ENCODE data around the gene KIF11. TPM values are rescaled to one million over a fixed set of nuclear protein-coding genes. Genes with fewer than 3 reads are reported as not detected.

Gene KIF11
- total RNA-seq (2012; rRNA removed) (18.3 and 35.0 TPM in 2 replicates), polyA plus RNA-seq (2012; rRNA removed) (6.9 and 8.8 TPM in 2 replicates), Bru-seq, nascent RNA (percentile 61 among the genes with signal in this experiment), BruChase-seq, experiment 1, labeled RNA remaining after a 6-hour chase (percentile 60 among the genes with signal in this experiment), BruChase-seq, experiment 2, labeled RNA remaining after a 2-hour chase (percentile 58 among the genes with signal in this experiment)
- 0.57 and 1.3 TPM in 2 replicates for polyA plus RNA-seq (2012; cell fraction: cytosol; rRNA removed)
- polyA plus RNA-seq (2012; cell fraction: nucleus; rRNA removed; ENCODE audit: low replicate concordance) = 0.51 and 2.5 TPM in 2 replicates
- long read RNA-seq, full-length matches to known transcripts = 6 of 7 reads
- long read RNA-seq, partial matches to known transcripts = 1 of 7 reads
- long read RNA-seq, other reads (novel, unspliced or antisense) = 0 of 7 reads

- peak within 1 kb of the TSS; percentile 32; the same call in 1 of the 2 replicates for H2BK20ac ChIP-seq (ENCODE audit: low read depth, low read length)
- no peaks in the 10 kb centered on the region for H4K20me1 ChIP-seq (ENCODE audit: insufficient read depth, low read length)
- H4K91ac ChIP-seq (ENCODE audit: insufficient read depth, low read depth, low read length) = peak within 1 kb of the TSS; percentile 81
- ATAC-seq (ENCODE audit: low read depth) (peak; percentile 93), DNase-seq (peak; percentile 96)
- dilution Hi-C loops (cut with HindIII; ENCODE audit: low sequenced_read_pairs, unreplicated experiment) = no loop called here
- ChIA-PET POLR2A (ENCODE audit: unreplicated experiment) (interaction anchor here (0.5 to 0.6 kb wide), 2 partner anchors 12 to 274 kb away, joined by 3 to 4 read pairs; no protein-coding TSS in a partner anchor), CTCF (interaction anchor here (1.5 kb wide), 1 partner anchor 47 kb away, joined by 3 read pairs; no protein-coding TSS in a partner anchor)
- peak within 1 kb of the TSS; percentile 89 for H2AFZ ChIP-seq (replicated peaks; ENCODE audit: low read length, poor library complexity)
- H2AK9ac ChIP-seq (replicated peaks; ENCODE audit: low read depth, low read length, poor library complexity) = peak within 1 kb of the TSS; percentile 94
- H3K56ac ChIP-seq (ENCODE audit: extremely low read depth, insufficient read depth, low read length) = peak within 1 kb of the TSS; percentile 75
- peak within 1 kb of the TSS; percentile 95 for H4K5ac ChIP-seq (ENCODE audit: low read depth, low read length)
- peak within 1 kb of the TSS; percentile 92 for H2AK5ac ChIP-seq (ENCODE audit: low read depth, low read length)
- TSS peak; percentile 38 for BruUV-seq (replicated peaks)
- peak within 1 kb of the TSS; percentile 97 for H3K23ac ChIP-seq (ENCODE audit: low read depth, low read length)
- peak within 1 kb of the TSS; percentile 82 for H3K9ac ChIP-seq (ENCODE audit: low read depth, low read length)
- H3K4me2 ChIP-seq (ENCODE audit: low read depth, low read length) = peak within 1 kb of the TSS; percentile 95
- H3K14ac ChIP-seq (replicated peaks; ENCODE audit: low read depth, low read length) = peak within 1 kb of the TSS; percentile 82
- no peaks in the 10 kb centered on the region for H3K27me3 ChIP-seq (ENCODE audit: control insufficient read depth, insufficient read depth, low read length)
- H3K9me3 ChIP-seq (ENCODE audit: control insufficient read depth, insufficient read depth, low read length) = no peaks in the 10 kb centered on the region
- H3K4me1 ChIP-seq (ENCODE audit: control insufficient read depth, insufficient read depth, low read length) = peaks cover 7% of the 10 kb centered on the region
- peak within 1 kb of the TSS; percentile 84 for H3K18ac ChIP-seq (ENCODE audit: low read depth, low read length)
- peaks cover 0 to 15% of the 10 kb centered on the region in 2 experiments; a peak in 1 of 4 replicates for H3K79me1 ChIP-seq (ENCODE audit: low read depth in 1 of 2, low read length in 2 of 2)
- H3K27ac ChIP-seq (ENCODE audit: insufficient read depth, low read length) = peak within 1 kb of the TSS; percentile 86
- intact Hi-C loops (cut with micrococcal nuclease) = loop anchor here (5.0 kb wide), 1 partner anchor 239 kb away; no protein-coding TSS in a partner anchor
- H3K4me3 ChIP-seq (ENCODE audit: insufficient read depth, low read depth, low read length) = peak within 1 kb of the TSS; percentile 78
- in situ Hi-C loops (cut with MboI; ENCODE audit: low sequenced_read_pairs) = no loop called here
- peaks cover 4% of the 10 kb centered on the region; the same call in 1 of the 2 replicates for H3K9me1 ChIP-seq (ENCODE audit: insufficient read depth, low read length)
- 0% methylated on average over 9 of the region's 61 CpGs; no CpG with 5 or more reads in 1 of the 2 experiments for WGBS, 2 experiments (ENCODE audit: extremely low coverage in 2 of 2, insufficient read length in 1 of 2)
- peak within 1 kb of the TSS; percentile 90 for H3K4ac ChIP-seq (ENCODE audit: low read depth, low read length)
- no peaks in the 10 kb centered on the region for H3K36me3 ChIP-seq (ENCODE audit: control insufficient read depth, insufficient read depth, low read length)
- peak within 1 kb of the TSS; percentile 87 for H2BK5ac ChIP-seq (ENCODE audit: low read depth, low read length, poor library complexity, severe bottlenecking)
- 0 out of 3 replicates have a peak within 1 kb of the TSS, but pooled peaks have one; percentile 5 for H2BK15ac ChIP-seq (ENCODE audit: low read depth, low read length)
- peak within 1 kb of the TSS; percentile 47 for H2BK120ac ChIP-seq (ENCODE audit: low read depth, low read length)
- H4K8ac ChIP-seq (ENCODE audit: low read depth in 2 of 2, low read length in 2 of 2) = peak within 1 kb of the TSS; percentile 90 to 98
- TF ChIP-seq FOS (IDR thresholded peaks at IDR 0.05; ENCODE audit: low read depth, low read length) (no peak), RFX5 (IDR thresholded peaks at IDR 0.05; ENCODE audit: low read depth, low read length) (no peak), ELK1 (IDR thresholded peaks at IDR 0.05; ENCODE audit: borderline replicate concordance, low read depth, low read length) (no peak), POLR2A (IDR thresholded peaks at IDR 0.05; ENCODE audit: low read depth, low read length) (peak; percentile 47), USF2 (IDR thresholded peaks at IDR 0.05; ENCODE audit: low read depth, low read length) (no peak; the same call in 1 of the 2 replicates), MAZ (IDR thresholded peaks at IDR 0.05; ENCODE audit: borderline replicate concordance, low read depth, low read length) (peak; percentile 84; the same call in 1 of the 2 replicates), RAD21 (IDR thresholded peaks at IDR 0.05; ENCODE audit: low read length) (no peak), MXI1 (IDR thresholded peaks at IDR 0.05; ENCODE audit: borderline replicate concordance, low read depth, low read length) (peak; percentile 88), CEBPB (IDR thresholded peaks at IDR 0.05; ENCODE audit: low read depth, low read length) (no peak), NFE2L2 (IDR thresholded peaks at IDR 0.05; ENCODE audit: low read depth, low read length) (no peak), CTCF (conservative IDR thresholded peaks at IDR 0.05; ENCODE audit: low read depth, low read length) (no peak)
Measured at GRCh38 chr10:92592761-92593618, at the start of gene KIF11. Gene KIF11 (plus strand): TSS chr10:92593130. CDS start chr10:92593376, 246 bp downstream.
